HS-5 (cell line): ENCODE results near the gene ATP5F1C.
A peak's percentile ranks its signal among the peaks of the same experiment; 100 is the strongest.
"Not testable (repeated sequence)": the region's sequence is repeated elsewhere in the genome, so short reads cannot be mapped to it uniquely, and the experiment has no call there.

Source experiments
- DNase-seq: peaks from one replicate; pipeline ENCODE4 v3.0.0-alpha.2; 2012; ENCODE audit warnings: low read depth

ATP5F1C gene

GRCh38 chr10:7794251-7795026 is 6.5 kb downstream of the ATP5F1C start:
- no peak for DNase-seq

GRCh38 chr10:7795605-7796004 is 7.6 kb downstream of the ATP5F1C start:
- no peak for DNase-seq

DNA sequence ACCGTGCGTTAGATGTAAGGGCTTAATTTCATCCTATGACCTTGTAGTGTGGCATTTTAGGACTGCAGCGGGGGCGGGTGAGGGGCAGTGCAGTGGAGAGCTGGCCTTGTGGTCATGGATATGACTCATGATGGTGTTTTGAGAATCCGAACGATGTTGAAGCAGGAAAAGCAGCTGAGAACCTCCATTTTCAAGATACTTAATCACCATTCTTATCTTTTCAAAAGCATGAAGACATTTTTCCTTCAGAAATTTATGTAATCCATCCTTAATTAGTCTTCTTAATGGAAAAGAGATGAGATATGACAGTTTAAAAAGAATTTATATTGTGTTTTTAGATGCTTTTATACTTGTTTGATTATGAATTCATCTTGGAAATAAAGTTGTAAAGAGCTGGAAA is 9.6 kb downstream of the ATP5F1C start:
- DNase-seq = no peak

DNA sequence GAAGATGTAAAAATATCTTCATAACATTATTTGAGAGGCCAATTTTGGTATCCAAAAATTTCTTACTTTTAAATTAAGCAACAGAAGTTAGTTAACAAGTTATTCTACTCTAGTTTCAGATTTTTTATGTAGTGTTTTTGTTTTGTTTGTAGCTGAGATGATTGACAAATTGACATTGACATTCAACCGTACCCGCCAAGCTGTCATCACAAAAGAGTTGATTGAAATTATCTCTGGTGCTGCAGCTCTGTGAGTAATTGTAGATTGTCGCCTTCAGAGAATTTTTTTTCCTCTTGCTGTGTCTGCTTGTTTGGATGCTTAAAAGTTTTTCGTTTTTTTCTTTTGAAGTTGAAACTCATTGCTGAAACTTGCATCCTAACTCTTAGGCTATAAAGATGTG is 14.6 kb downstream of the ATP5F1C start:
- DNase-seq = no peak

DNA sequence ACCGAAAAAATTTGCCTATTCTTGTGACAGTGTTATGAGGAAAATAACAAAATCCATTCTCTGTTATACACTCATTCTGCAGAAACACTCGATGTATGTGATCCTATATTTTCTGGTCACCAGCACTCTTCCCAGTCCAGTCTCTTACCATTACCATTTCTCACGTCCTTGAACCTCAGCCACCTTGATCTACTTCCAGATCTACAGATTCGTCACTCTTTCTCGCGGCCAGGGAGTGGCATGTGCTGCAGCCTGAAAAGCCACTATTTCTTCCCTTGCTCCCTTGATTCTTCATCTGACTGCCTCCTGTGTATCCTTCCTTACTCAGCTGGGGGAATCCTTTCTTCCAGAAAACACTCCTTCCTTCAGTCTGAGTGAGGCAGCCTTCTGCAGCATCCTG is 16.2 kb downstream of the ATP5F1C start:
- no peak for DNase-seq

GRCh38 chr10:7804741-7805140 is 16.8 kb downstream of the ATP5F1C start:
- DNase-seq = no peak

DNA sequence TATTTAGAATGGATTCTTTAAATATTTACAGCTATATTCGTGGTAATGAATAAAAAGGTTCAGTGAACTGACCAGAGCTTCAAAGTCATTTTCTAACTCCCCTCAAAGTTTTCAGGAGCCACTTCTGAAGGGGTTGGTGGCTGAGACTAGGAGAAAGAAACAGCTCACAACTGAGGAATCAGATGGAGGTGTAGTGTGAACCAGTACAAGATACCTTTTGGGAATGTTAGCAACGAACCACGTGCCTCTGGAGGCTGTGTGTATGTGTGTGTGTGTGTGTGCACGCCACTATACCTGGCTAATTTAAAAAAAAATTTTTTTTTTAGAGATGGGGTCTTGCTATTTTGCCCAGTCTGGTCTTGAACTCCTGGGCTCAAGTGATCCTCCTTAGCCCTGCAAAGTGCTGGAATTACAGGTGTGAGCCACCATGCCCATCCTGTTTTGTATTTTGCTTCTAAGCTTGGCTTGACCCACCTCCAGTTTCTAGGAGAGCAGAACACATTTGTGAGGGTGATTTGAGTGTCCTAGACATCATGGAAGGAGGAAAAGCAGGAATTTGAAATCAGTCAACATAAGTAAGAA is 20.8 kb downstream of the ATP5F1C start:
- DNase-seq = no peak

DNA sequence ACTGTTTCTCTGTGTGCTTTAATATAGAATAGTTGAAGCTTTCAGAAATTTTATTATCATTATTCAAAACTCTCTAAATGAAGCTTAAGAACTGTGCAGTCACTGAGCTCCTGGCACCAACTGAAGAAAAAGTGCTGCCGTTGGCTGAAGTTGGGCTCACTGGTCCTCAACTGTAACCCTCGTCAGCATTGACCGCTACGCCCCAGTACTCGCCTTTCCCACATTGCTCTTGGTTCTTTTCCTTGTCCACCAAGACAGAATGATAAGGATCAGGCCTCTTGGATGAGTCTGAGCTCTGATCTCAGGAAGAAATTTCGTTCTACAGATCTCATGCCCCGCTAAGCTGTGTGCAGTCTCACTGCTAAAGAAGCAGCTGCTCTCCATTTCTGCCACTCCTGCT is 22.5 kb downstream of the ATP5F1C start:
- no peak for DNase-seq

- no peak for DNase-seq
These were observed 23.0 kb downstream of the ATP5F1C start for GRCh38 chr10:7811000-7811399.

DNA sequence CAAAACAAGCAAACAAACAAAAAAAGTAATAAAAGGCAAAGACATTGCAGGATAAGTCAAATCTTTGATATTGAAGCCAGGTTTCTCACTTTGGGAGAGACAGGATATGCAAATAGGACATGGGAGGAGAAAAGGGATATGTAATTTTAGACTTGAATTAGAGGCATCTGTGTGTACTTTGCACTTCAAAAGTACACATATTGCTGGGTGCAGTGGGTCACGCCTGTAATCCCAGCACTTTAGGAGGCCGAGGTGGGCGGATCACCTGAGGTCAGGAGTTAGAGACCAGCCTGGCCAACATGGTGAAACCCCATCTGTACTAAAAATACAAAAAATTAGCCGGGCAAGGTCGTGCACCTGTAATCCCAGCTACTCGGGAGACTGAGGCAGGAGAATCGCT is 23.8 kb downstream of the ATP5F1C start:
- not testable (repeated sequence) for DNase-seq

DNA sequence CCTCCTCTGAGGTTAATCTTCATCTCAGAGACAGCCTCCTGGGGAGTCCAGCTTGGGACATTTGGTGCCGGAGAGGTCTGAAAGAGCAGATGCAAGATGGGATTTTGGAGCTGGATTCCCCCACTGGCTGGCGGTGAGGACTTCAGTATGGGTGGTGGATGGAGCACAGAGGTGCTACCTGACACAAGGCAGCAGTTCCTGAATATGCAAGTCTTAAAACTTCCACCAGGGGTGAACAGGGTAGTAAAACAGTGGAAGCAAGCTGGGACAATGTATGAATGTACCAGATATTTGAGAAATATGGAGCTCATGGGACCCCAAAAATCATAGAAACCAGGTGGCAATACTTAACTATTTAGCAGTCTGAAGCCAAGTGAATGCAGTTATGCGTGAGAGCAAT is 25.5 kb downstream of the ATP5F1C start:
- DNase-seq = no peak

DNA sequence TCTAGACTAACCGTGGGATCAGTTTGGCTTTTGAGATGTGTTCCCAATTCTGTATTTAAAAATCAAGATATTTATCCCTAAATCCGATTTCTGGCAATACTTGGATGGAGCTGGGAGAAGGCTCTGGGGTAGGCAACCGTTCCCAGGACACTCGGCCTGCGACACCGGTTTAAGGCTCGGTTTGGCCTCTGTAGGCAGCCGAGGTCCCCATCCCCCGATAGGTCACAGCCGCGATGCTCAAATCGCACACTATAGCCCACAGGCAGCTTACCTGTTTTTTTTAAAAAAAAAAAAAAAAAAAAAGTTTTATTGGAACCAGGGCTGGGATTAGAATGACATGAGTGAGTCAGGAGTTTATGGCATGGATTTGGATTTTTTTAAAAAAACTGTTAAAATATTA is 29.6 kb downstream of the ATP5F1C start:
- no peak for DNase-seq

DNA sequence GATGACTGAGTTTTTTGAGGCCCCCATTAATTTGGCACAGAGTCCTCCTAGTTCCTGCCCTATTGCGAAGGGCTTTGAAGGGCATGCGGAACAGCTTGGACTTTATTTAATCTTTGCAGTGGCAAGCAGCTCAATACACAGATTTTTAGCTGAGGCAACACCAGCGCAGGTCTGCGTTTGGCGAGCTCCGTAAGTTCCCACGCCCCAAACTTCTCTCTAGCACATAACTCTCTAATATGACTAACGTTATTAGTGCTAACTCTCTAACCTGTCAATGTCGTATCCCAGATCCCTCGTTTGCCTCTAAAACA is 30.0 kb downstream of the ATP5F1C start:
- no peak for DNase-seq

DNA sequence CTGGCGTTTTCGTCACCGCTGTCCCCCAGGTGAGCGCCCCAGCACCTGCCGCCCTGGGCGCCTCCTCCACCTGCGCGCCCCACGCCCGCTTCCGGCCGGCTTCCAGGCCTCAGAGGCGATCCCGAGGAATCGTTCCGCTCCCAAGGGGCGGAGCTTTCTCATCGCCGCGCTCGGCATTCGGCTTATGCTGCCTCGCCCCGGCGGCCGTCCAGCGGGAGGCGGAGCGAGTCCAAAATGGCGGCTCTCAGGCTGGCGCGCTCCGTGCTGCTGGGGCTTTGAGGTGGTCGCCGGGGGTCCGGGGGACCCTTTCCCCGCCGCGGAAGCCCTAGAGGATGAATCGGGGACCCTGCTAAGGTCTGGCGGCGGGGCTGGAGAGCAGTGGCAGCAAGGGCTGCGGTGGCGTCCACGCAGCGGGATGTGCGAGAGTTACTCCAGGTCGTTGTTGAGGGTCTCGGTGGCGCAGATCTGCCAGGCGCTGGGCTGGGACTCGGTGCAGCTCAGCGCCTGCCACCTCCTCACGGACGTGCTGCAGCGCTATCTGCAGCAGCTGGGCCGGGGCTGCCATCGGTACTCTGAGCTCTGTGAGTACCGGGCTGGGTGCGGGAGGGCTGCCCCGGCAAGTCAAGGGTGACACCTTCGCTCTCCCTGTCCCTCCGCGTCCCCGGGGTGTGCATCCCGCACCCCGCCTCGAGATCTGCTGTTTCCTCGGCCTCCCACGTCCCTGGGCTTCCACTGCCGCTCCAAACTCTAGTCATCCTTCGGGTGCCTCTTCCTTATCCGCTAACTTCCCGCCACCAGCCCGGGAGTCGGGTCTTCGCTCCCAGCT is 30.5 kb downstream of the ATP5F1C start, which contains the start of gene TAF3:
TAF3 (plus strand) TSS at position 211 of the 826 bp plus-strand sequence; CDS start at position 416, 205 bp downstream.
- peak; percentile 25 for DNase-seq

DNA sequence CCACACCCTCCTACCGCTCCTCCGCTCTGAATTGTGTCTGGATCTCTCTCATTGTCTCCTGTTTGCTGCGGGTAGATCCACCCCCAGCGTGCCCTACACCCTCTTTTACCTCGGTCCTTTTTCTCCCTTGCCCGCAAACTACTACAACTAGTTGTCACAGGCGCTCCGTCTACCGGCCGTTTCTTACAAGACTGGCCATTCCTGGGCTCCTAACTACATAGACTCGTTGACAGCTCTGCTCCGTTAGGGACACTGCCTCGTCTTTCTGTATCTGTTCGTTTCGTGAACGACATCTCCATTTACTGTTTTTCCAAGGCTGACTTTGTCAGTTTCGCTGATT is 31.1 kb downstream of the ATP5F1C start:
- DNase-seq = no peak

DNA sequence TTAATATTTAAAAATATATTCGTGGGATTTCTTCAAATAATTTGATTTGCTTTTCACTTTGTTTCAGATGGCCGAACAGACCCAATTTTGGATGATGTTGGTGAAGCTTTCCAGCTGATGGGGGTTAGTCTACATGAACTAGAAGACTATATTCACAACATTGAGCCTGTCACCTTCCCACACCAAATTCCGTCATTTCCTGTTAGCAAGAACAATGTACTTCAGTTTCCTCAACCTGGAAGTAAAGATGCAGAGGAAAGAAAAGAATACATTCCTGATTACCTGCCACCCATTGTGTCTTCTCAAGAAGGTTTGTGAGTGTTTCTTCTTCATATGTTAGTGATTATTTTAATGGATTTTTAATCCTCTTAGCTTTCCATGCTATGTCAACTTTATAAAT is 36.3 kb downstream of the ATP5F1C start:
- DNase-seq = no peak

GRCh38 chr10:7826971-7827370 is 39.0 kb downstream of the ATP5F1C start:
- DNase-seq = no peak

GRCh38 chr10:7829289-7829834 is 41.4 kb downstream of the ATP5F1C start:
- DNase-seq = no peak

GRCh38 chr10:7832060-7832459 is 44.1 kb downstream of the ATP5F1C start:
- DNase-seq = no peak

- DNase-seq = no peak
These were observed 45.2 kb downstream of the ATP5F1C start for GRCh38 chr10:7833210-7833609.

DNA sequence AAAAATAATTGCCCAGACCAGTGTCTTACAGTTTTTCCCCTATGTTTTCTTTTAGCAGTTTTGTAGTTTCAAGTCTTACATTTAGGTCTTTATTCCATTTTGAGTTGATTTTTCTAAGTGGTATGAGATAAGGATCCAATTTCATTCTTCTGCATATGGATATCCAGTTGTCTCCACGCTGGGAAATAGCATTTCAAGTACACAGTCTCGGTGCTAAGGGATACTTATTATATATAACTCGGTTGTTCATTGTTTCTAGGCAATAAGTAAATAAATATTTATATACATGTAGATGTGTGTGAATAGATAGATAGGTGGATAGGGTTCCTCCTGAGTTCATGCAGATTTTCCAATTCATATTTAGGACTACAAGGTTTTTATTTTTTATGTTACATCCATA is 46.3 kb downstream of the ATP5F1C start:
- DNase-seq = no peak

DNA sequence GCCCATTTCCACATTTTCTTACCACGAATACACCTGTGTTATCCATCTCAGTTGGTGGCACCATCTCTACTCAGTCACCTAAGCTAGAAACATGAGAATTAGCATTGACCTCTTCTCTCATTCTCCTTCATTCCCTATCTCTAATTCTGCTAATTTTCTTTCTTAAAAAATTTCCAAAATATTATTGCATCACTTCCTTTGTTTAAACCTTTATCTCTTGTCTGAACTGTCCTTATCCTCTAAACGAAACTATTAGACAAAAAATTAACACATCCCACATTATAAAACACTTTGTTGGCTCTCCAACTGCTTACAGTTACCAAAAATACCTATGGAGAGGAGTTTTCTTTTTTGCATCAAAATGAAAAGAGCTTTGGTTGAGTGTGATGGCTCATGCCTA is 48.6 kb downstream of the ATP5F1C start:
- no peak for DNase-seq

DNA sequence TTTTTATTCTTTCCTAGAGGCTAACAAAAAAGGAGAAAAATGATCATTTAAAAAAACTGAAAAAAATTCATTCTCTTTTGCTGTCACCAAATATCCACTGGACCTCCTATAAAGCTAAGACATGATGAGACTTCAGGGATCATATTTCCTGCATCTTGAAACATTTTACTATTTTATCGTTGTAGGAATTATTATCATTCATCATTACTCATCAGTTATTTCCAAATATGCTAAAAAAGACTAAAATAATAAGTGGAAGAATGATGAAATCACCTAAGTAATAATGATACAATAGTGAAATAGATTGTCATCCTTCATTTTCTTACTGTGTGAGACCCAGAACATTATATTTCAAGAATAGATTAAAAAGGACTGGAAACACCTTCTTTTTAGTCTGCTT is 58.6 kb downstream of the ATP5F1C start:
- DNase-seq = peak; percentile 4
